Neural cell (in vitro differentiated cells): ENCODE data around the gene MTHFD2.

Experiments
- EZH2 ChIP-seq: fragments of 200-600, 300-800 bp; shearing (Covaris generic), sonication (generic); IDR thresholded peaks from 2 replicates; pipeline ENCODE4 v1.6.1; 2014; ENCODE audit warnings: antibody characterized with exemption, low read length, borderline replicate concordance, mild to moderate bottlenecking; ENCODE audit not compliant: insufficient read depth, poor library complexity, severe bottlenecking
- POLR2AphosphoS5 ChIP-seq: IDR thresholded peaks from 2 replicates; pipeline ENCODE4 v1.6.1; 2012

- TF ChIP-seq EZH2 (no peak), POLR2AphosphoS5 (no peak)
Measured at GRCh38 chr2:74222300-74222650, 23.9 kb downstream of the MTHFD2 start.
